ENCODE data around the gene TAF4.
A peak's percentile ranks its signal among the peaks of the same experiment; 100 is the strongest.
"Not testable (repeated sequence)": the region's sequence is repeated elsewhere in the genome, so short reads cannot be mapped to it uniquely, and the experiment has no call there.

The TAF4 gene

GRCh38 chr20:62080249-62080990 is 14.7 kb upstream of the TAF4 start:
- no peak for DNase-seq

- DNase-seq = no peak
These were observed 13.5 kb upstream of the TAF4 start for GRCh38 chr20:62079166-62079565.

GRCh38 chr20:62073323-62073722 is 7.6 kb upstream of the TAF4 start:
- DNase-seq = no peak

GRCh38 chr20:62071669-62072430 is 6.2 kb upstream of the TAF4 start:
- not testable (repeated sequence) for DNase-seq

- DNase-seq = peak; percentile 69
These were observed 4.1 kb upstream of the TAF4 start for GRCh38 chr20:62069741-62070216.

- DNase-seq = no peak
These were observed 3.3 kb upstream of the TAF4 start for GRCh38 chr20:62068997-62069396.

- no peak for DNase-seq
These were observed 2.0 kb upstream of the TAF4 start for GRCh38 chr20:62067547-62068260.

GRCh38 chr20:62066983-62067433 is 1.3 kb upstream of the TAF4 start:
- peak; percentile 23 for DNase-seq

- peak; percentile 31 for DNase-seq
These were observed 780 bp upstream of the TAF4 start for GRCh38 chr20:62066339-62066982.

GRCh38 chr20:62064770-62065673 is 659 bp downstream of the TAF4 start:
- no peak for DNase-seq

GRCh38 chr20:62063981-62064769 is 1.5 kb downstream of the TAF4 start:
- DNase-seq = no peak

- peak; percentile 48 for DNase-seq
These were observed 2.2 kb downstream of the TAF4 start for GRCh38 chr20:62063315-62063980.

GRCh38 chr20:62062661-62063314 is 2.9 kb downstream of the TAF4 start:
- no peak for DNase-seq

GRCh38 chr20:62061851-62062423 is 3.7 kb downstream of the TAF4 start:
- DNase-seq = no peak

- DNase-seq = no peak
These were observed 4.8 kb downstream of the TAF4 start for GRCh38 chr20:62060631-62061541.

- DNase-seq = no peak
These were observed 5.6 kb downstream of the TAF4 start for GRCh38 chr20:62059920-62060630.

GRCh38 chr20:62059401-62059800 is 6.3 kb downstream of the TAF4 start:
- DNase-seq = no peak

- DNase-seq = no peak
These were observed 6.7 kb downstream of the TAF4 start for GRCh38 chr20:62058941-62059340.
